Activated T-cell treated with anti-CD3 and anti-CD28 coated beads, Interleukin-2, amount 50 U/mL, for 24 hours (primary cell): ENCODE results near the gene STOML3.

ENCODE experiments used
- DNase-seq: peaks from one replicate; pipeline ENCODE4 v3.0.0-alpha.2; 2020
- H3K27ac Mint-ChIP-seq: 2 replicates; pipeline ENCODE4 v1.8.0; 2020; ENCODE audit warnings: mild to moderate bottlenecking, mixed read lengths
- H3K27me3 Mint-ChIP-seq: 2 replicates; pipeline ENCODE4 v1.8.0; 2020; ENCODE audit warnings: mixed read lengths
- H3K36me3 Mint-ChIP-seq: 2 replicates; pipeline ENCODE4 v1.8.0; 2020; ENCODE audit warnings: low read depth, mixed read lengths
- H3K4me1 Mint-ChIP-seq: 2 replicates; pipeline ENCODE4 v1.8.0; 2020; ENCODE audit warnings: low read depth, mixed read lengths
- H3K4me3 Mint-ChIP-seq: 2 replicates; pipeline ENCODE4 v1.8.0; 2020; ENCODE audit warnings: mild to moderate bottlenecking, moderate library complexity, mixed read lengths
- H3K9me3 Mint-ChIP-seq: 2 replicates; pipeline ENCODE4 v1.8.0; 2020; ENCODE audit warnings: mixed read lengths

STOML3 gene

GRCh38 chr13:38965281-38965680, 25.4 kb downstream of the STOML3 start:
- Mint-ChIP-seq H3K4me3 (no peak overlapping the region), H3K4me1 (no peaks in the 10 kb centered on the region), H3K36me3 (no peaks in the 10 kb centered on the region), H3K9me3 (peaks cover 2% of the 10 kb centered on the region), H3K27me3 (peaks cover 22% of the 10 kb centered on the region), H3K27ac (no peak overlapping the region)
- DNase-seq: no peak

GRCh38 chr13:38960175-38960574, 30.5 kb downstream of the STOML3 start:
- Mint-ChIP-seq H3K27me3 (peaks cover 28% of the 10 kb centered on the region), H3K4me1 (no peaks in the 10 kb centered on the region), H3K27ac (no peak overlapping the region), H3K4me3 (no peak overlapping the region), H3K9me3 (peaks cover 2% of the 10 kb centered on the region), H3K36me3 (no peaks in the 10 kb centered on the region)
- DNase-seq: no peak

GRCh38 chr13:38957794-38958592, 32.6 kb downstream of the STOML3 start:
- Mint-ChIP-seq H3K27ac (no peak overlapping the region), H3K36me3 (no peaks in the 10 kb centered on the region), H3K9me3 (peaks cover 2% of the 10 kb centered on the region), H3K4me1 (no peaks in the 10 kb centered on the region), H3K27me3 (peaks cover 32% of the 10 kb centered on the region), H3K4me3 (no peak overlapping the region)
- DNase-seq: no peak

GRCh38 chr13:38954844-38955243, 35.8 kb downstream of the STOML3 start:
- Mint-ChIP-seq H3K27ac (no peak overlapping the region), H3K9me3 (peaks cover 2% of the 10 kb centered on the region), H3K27me3 (peaks cover 21% of the 10 kb centered on the region), H3K4me3 (no peak overlapping the region), H3K4me1 (peaks cover 4% of the 10 kb centered on the region), H3K36me3 (no peaks in the 10 kb centered on the region)
- DNase-seq: no peak

GRCh38 chr13:38954291-38954690, 36.3 kb downstream of the STOML3 start:
- peaks cover 5% of the 10 kb centered on the region for H3K9me3 Mint-ChIP-seq
- no peak overlapping the region for H3K27ac Mint-ChIP-seq
- H3K4me3 Mint-ChIP-seq: no peak overlapping the region

GRCh38 chr13:38952827-38953226, 37.8 kb downstream of the STOML3 start:
- Mint-ChIP-seq H3K36me3 (no peaks in the 10 kb centered on the region), H3K9me3 (peaks cover 5% of the 10 kb centered on the region), H3K4me3 (no peak overlapping the region), H3K4me1 (peaks cover 4% of the 10 kb centered on the region), H3K27ac (no peak overlapping the region), H3K27me3 (peaks cover 23% of the 10 kb centered on the region)
- no peak for DNase-seq

More at GRCh38 chr13:38954291-38954690, 36.3 kb downstream of the STOML3 start:
- Mint-ChIP-seq H3K27me3 (peaks cover 19% of the 10 kb centered on the region), H3K36me3 (no peaks in the 10 kb centered on the region), H3K4me1 (peaks cover 4% of the 10 kb centered on the region)
- no peak for DNase-seq

- Mint-ChIP-seq H3K36me3 (no peaks in the 10 kb centered on the region), H3K27ac (peak overlapping the region; percentile 9), H3K27me3 (peaks cover 26% of the 10 kb centered on the region), H3K4me1 (peaks cover 4% of the 10 kb centered on the region), H3K9me3 (peaks cover 5% of the 10 kb centered on the region), H3K4me3 (no peak overlapping the region)
- no peak for DNase-seq
Measured at GRCh38 chr13:38951525-38952313, 38.9 kb downstream of the STOML3 start.

GRCh38 chr13:38950987-38951386, 39.6 kb downstream of the STOML3 start:
- Mint-ChIP-seq H3K4me1 (peaks cover 4% of the 10 kb centered on the region), H3K36me3 (no peaks in the 10 kb centered on the region), H3K27ac (no peak overlapping the region), H3K9me3 (peaks cover 5% of the 10 kb centered on the region), H3K27me3 (peaks cover 28% of the 10 kb centered on the region), H3K4me3 (no peak overlapping the region)
- DNase-seq: no peak

- H3K36me3 Mint-ChIP-seq: no peaks in the 10 kb centered on the region
- peaks cover 5% of the 10 kb centered on the region for H3K9me3 Mint-ChIP-seq
- H3K4me1 Mint-ChIP-seq: peaks cover 4% of the 10 kb centered on the region
- no peak for DNase-seq
- H3K27ac Mint-ChIP-seq: no peak overlapping the region
- peaks cover 12% of the 10 kb centered on the region for H3K27me3 Mint-ChIP-seq
- H3K4me3 Mint-ChIP-seq: no peak overlapping the region
Measured at GRCh38 chr13:38947054-38947453, 43.6 kb downstream of the STOML3 start.

GRCh38 chr13:38944219-38944618, 46.4 kb downstream of the STOML3 start:
- H3K9me3 Mint-ChIP-seq: no peaks in the 10 kb centered on the region
- no peak for DNase-seq
- H3K36me3 Mint-ChIP-seq: no peaks in the 10 kb centered on the region
- H3K4me3 Mint-ChIP-seq: no peak overlapping the region
- no peaks in the 10 kb centered on the region for H3K4me1 Mint-ChIP-seq
- H3K27ac Mint-ChIP-seq: no peak overlapping the region
- peaks cover 12% of the 10 kb centered on the region for H3K27me3 Mint-ChIP-seq

GRCh38 chr13:38943231-38943630, 47.4 kb downstream of the STOML3 start:
- H3K36me3 Mint-ChIP-seq: no peaks in the 10 kb centered on the region
- H3K27me3 Mint-ChIP-seq: peaks cover 10% of the 10 kb centered on the region
- H3K4me1 Mint-ChIP-seq: no peaks in the 10 kb centered on the region
- no peak overlapping the region for H3K4me3 Mint-ChIP-seq
- H3K27ac Mint-ChIP-seq: no peak overlapping the region
- no peak for DNase-seq
- no peaks in the 10 kb centered on the region for H3K9me3 Mint-ChIP-seq

GRCh38 chr13:38941353-38941945, 49.2 kb downstream of the STOML3 start:
- no peaks in the 10 kb centered on the region for H3K9me3 Mint-ChIP-seq
- no peak overlapping the region for H3K4me3 Mint-ChIP-seq
- DNase-seq: no peak
- H3K4me1 Mint-ChIP-seq: no peaks in the 10 kb centered on the region
- H3K27me3 Mint-ChIP-seq: peaks cover 4% of the 10 kb centered on the region
- H3K36me3 Mint-ChIP-seq: no peaks in the 10 kb centered on the region
- no peak overlapping the region for H3K27ac Mint-ChIP-seq

- no peaks in the 10 kb centered on the region for H3K36me3 Mint-ChIP-seq
- DNase-seq: no peak
- H3K27ac Mint-ChIP-seq: no peak overlapping the region
- peaks cover 8% of the 10 kb centered on the region for H3K27me3 Mint-ChIP-seq
- H3K4me1 Mint-ChIP-seq: no peaks in the 10 kb centered on the region
- H3K4me3 Mint-ChIP-seq: no peak overlapping the region
- no peaks in the 10 kb centered on the region for H3K9me3 Mint-ChIP-seq
Measured at GRCh38 chr13:38933786-38934185, 56.8 kb downstream of the STOML3 start.

- H3K4me1 Mint-ChIP-seq: no peaks in the 10 kb centered on the region
- peaks cover 49% of the 10 kb centered on the region for H3K27me3 Mint-ChIP-seq
- H3K36me3 Mint-ChIP-seq: no peaks in the 10 kb centered on the region
- H3K4me3 Mint-ChIP-seq: no peak overlapping the region
- DNase-seq: no peak
- H3K9me3 Mint-ChIP-seq: no peaks in the 10 kb centered on the region
- H3K27ac Mint-ChIP-seq: no peak overlapping the region
Measured at GRCh38 chr13:38922170-38922569, 68.5 kb downstream of the STOML3 start.

GRCh38 chr13:38921081-38921480, 69.5 kb downstream of the STOML3 start:
- H3K27me3 Mint-ChIP-seq: peaks cover 46% of the 10 kb centered on the region
- no peaks in the 10 kb centered on the region for H3K36me3 Mint-ChIP-seq
- H3K27ac Mint-ChIP-seq: no peak overlapping the region
- H3K9me3 Mint-ChIP-seq: no peaks in the 10 kb centered on the region
- H3K4me1 Mint-ChIP-seq: no peaks in the 10 kb centered on the region
- no peak overlapping the region for H3K4me3 Mint-ChIP-seq
- no peak for DNase-seq
